Hepatic stellate cell (primary cell): ENCODE measurements around the gene ADCYAP1R1.

Experiments used
- DNase-seq: peaks from one replicate; pipeline ENCODE4 v3.0.0; 2011; ENCODE audit warnings: low spot score

Gene ADCYAP1R1

DNA sequence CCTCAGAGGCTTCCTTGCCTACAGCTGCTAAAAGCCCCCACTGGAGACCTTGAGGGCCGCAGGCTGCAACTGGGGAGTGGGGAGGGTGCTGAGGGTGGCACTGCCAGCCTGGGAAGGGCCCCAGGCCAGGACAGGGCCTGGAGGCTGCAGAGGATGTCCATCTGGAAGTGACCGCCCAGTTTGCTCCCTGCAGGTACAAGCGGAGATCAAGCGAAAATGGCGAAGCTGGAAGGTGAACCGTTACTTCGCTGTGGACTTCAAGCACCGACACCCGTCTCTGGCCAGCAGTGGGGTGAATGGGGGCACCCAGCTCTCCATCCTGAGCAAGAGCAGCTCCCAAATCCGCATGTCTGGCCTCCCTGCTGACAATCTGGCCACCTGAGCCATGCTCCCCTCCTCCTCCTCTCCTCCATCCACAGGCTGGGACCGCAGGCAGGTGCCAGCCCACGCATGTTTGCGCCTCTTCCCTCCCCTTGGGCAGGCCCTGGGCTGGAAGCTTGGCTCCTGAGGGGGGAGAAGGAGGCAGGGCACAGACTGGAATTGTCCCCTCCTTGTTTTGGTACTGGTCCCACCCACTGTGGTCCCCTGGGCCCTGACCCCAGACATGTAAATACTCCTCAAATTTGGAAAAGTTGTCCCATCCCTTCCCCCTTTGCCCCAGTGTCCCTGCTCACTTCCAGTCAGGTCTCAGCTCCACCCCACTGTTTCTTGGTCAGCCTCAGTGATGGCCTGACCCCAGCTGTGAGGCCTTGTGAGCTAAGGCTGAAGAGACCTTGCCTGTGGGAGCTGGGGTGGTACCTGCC lies 54.4 kb downstream of the ADCYAP1R1 start:
- no peak for DNase-seq

DNA sequence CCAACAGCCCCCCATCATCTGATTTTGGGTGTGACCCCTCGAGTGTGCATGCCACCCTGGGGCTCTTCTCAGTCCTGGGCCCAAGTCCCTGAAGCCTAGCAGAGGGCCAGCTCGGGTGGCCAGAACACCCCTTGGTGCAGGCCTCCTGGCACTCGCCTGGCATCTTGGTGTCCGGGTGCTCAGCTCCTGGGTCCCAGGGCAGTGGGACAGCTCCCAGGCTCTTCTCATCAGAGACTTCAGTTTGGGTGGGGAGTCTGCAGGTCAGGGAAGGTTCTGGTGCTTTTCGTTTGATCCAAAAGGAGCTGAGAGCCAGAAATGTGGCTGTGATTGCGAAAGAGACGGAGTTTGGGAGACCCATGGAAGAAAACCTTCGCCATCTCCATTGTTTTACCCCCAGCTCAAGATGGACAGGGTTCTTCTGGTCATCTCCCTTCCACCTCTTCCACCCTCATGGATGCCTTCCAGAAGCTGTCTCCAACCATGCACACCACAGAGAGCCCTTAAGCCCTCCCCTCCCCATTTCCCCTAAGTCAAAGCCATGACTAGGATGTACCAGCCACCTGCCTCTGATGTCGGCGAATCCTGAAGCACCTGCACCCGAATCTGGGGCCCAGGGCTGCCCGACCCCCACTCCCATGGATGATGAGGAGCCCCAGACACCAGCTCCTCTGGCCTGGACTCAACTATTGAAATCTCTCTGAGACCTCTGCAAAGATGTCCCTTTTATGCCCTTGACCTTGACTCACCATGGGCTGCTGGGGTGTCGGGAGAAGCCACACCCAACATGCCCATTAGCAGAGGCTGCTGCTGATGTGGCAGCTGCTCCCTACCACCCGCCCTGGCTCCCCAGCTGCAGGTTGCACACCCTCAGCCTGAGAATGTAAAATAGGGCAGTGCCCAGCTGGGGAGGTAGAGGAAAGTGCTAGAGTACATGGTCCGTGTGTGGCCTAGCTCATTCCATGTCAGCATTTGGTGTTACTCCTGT lies 55.3 kb downstream of the ADCYAP1R1 start:
- no peak for DNase-seq

DNA sequence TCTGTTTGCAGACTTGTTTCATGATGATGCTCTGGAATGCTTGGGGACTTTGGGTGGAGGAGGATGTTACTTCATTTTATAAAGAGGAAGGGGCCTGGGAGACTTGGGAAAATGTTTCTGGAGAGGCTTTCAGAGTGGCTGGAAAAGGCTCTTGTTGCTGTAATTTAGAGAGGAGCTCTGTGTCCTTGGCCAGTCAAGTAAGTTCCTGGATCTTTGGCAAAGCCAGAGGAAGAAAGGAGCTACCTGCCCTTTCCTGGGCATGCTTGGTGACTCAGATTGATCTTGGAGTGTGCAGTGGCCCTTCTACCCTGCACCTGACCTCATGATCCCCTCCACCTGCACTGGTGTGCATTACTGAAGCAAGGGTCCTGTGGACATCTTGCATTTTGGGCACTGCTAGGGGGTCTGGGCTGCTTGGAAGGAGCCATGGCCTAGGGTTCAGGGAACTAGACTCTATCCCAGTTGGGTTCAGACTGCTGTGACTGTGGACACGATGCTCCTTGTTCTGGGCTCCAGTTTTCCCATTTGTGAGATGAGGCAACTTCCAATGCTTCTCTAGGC lies 56.1 kb downstream of the ADCYAP1R1 start:
- DNase-seq = no peak

DNA sequence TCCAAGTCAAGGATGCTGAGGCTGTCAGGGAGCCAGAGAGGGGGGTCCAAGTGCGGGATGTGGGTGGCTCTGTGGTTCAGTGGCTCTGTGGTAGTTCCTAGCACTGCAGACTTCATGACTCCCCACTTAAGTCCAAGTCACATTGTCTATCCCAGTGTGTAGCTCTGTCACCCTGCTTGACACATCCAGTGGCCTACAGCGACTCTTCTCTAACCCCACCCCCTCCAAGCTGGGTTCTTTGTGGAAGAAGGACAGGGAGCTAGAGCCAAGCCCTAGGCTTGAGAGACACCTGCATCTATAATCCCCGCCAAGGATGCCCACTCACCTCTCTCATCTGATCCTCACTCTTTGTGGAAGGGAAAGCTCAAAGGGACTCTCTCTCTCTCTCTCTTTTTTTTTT lies 57.6 kb downstream of the ADCYAP1R1 start:
- DNase-seq = no peak

DNA sequence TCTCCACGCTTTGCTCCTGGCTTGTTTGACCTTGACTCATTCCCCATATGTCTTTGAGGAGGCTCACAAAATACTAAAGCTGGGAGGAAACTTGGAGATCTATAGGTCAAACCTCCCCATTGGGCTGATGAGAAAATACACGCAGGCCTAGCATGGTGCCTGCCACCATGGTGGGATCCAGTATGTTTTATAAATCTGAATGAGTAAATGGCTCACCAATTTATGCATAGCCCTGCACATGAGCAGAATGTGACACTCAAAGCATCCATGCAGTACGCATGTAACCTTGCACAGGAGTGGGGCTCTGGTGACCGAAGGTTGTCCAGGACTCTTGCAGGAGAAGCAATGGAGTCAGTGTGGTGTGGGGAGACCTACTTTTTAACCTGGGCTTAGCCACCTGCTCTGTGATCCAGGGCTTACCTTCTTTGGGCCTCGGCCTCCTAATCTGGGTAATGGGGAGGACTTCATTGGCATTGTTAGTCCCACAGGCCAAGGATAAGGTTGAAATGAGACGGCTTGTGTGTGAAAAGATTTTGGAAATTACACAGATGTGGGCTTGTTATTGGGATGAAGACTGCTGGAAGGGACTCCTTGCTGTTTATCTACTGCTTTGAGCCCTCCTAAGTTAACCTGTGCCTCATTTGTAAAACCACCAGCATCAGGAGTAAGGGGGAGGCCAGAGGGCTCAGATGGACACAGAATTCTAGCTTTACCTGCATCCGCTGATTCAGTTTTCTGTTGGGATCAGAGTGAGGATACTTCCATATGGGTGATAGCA lies 58.4 kb downstream of the ADCYAP1R1 start:
- DNase-seq = no peak

DNA sequence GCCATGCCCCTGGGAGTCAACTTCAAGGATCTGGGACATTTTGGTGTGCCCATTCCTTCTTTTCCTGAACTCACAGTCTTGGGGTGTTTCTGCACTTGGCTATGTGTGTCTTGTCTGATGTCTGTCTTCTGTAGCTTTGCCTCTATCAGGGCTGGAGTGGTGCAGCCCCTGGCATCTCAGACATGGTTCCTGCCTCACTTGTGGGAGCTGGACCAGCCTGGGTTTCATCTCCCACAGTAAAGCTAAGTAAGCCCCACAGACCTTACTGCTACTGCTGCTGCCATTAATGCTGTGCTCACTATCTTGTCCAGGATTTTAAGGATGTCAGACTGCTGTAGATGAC lies 59.0 kb downstream of the ADCYAP1R1 start:
- DNase-seq = no peak

DNA sequence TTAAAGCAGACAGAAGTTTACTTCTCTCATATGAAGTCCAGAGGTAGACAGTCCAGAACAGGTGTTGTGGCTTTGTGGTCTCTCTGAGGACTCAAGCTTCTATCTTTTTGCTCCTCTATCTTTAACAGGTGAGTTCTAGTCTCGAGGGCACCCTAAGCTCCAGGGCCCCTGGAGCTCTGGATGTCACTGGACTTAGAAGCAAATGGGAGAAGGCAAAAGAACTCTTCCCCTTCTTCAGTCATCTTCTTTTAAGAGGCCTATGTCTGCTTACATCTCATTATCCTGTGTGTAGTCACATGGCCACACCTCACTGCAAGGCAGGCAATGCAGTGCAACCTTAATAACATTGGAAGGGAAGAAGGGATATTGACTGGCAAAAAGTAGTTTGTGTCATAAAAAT lies 61.6 kb downstream of the ADCYAP1R1 start:
- no peak for DNase-seq

DNA sequence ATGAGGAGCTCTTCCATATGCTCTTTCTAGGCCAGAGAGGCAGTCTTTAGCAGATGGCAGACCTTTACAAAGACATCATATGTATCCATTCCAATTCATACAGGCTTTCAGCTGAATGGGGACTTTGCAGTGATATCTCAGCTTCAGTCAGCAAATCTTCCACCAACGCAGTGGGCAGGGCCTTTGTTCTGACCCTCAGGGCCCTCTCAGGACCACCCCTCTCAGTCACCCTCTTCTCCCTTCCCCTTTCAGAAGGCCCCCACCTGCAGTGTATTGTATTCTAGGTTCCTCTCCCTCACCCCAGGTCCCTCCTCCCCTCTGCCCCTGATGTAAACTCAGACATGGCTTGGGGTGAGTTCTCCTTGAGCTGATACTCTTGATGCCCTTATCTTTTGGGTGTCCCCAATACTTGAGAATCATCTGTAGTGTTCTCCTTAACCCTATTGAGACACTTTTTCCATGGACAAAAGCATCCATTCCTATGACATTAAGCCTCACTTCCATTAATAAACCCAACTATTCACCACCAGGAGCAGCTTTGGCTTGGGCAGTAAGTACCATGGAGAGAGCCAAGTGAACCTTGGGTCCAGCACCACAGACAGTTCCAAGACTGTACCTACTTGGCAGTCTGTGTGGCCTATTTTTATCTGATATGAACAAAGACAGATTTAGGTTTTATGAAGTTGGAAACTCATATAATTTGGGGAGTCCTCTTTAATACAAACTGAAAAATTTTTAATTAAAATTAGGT lies 62.7 kb downstream of the ADCYAP1R1 start:
- no peak for DNase-seq

DNA sequence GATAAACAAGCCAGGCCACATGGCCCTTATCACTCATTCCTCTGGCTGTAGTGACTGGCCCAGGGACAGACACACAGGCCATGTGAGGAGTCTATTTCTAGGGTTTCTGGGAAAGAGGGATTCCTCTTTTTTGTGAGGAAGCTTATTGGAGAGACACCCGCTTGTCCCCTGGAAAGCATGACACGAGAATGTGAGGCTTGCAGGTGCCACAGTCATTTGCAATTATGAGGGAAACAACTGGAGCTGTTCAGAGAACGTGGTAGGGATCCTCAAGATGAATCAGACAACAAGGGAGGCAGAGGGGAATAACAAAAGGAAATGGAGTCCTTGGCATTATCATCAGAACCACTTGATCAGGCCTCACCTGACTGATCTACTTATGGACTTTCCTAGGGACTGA lies 64.5 kb downstream of the ADCYAP1R1 start:
- no peak for DNase-seq

DNA sequence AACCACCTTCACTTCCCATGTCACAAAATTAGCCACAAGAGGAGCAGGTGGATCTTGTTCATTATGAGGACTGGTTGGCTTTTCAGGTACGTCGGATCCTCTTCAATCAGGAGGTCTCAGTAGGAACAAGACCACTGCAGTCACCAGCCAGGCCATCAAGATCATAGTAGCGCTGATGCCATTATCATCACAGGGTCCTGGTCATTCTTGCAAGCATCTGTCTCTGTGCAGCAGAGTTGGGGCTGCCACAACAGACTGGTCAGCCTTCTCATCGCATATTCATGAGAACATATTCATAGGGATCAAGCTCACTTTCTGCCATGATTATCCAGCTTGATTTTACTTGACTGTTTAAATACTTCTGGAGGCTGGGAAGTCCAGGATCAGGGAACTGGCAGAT lies 67.1 kb downstream of the ADCYAP1R1 start:
- DNase-seq = no peak

DNA sequence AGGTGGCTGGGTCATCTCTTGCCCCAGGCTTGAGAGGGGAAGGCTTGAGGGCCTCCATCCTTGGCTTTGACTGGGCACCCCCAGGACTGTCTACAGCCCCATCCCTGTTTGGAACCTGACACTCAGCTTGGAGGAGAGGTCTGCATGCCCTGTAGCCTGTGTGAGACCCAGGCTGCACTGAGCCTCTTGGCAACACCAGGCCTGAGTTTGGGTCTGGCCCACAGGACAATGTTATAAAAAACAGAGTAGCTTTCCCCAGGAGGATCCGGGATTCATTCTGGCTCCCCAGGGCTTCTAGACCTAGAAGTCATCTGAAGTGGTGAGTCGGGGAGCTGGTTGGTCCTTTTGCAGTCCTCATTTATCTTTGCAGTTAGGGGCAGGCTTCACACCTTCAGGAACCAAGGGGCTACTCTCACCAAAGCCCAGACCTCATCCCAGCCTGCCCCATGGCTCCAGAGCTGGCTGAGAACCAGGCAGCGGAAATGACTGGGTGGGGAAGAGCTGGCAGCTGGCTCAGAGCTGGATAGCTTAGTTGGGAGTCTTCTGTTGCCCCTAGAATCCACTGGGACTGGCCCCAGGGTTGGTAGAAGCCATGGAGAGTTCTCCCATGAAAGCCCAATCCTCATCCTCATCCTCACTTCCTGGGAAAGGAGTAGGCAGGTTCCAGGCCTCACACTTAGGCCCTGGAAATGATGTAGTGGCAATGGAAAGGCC lies 68.8 kb downstream of the ADCYAP1R1 start:
- no peak for DNase-seq

DNA sequence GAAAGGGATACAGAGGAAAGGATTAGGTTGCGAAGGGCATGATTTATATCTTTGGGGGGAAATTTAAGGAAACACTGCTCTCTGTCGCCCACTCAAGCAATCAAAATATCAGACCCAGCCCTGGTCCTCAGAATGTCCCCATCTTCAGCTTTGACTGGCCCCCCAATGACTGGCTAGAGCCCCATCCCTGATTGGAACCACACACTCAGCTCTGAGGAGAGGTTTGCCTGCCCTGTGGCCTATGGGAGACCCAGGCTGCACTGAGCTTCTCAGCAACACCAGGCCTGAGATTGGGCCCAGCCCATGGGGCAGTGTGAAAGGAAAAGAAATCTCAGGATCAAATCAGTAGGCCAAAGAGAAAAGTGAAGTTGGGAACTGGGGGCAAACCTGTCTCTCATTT lies 69.5 kb downstream of the ADCYAP1R1 start:
- no peak for DNase-seq

DNA sequence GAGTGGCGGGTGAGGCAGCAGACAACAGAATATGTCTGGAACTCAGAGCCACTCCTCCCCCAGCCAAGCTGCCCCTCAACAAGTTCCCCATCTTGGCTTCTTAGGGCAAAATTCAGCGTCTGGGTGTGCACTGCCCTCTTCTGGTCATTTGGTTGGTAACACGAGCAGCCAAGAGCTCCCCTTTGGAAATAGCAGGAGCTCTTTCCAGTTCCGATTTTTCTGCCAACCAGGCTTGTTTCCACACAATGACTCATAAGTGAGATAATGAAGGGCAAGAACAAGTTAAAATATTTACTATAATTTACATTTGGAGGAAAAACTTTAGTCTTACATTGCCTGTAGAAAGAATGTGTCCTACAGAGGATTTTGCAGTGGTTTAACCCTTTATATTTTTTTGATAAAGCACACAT lies 70.5 kb downstream of the ADCYAP1R1 start:
- DNase-seq = peak; percentile 62

DNA sequence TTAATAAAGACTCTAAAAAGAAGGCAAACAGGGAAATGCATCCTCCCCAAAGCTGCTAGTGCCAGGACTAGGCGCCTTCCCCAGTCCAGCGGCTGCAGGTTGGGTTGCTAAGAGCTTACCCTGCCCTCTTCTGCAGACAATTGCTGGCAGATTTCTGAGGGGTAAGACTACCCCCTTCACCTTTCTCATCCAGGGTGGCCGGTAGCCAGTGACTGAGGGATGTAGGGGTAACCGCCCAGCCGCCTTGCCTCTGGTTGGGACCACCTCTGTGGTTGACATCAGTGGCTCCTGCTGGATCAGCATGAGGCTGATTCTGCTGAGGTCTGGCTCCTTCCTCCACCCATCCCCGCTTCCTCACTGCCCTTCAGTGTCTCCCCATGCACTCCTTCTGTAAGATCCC lies 71.2 kb downstream of the ADCYAP1R1 start:
- no peak for DNase-seq

DNA sequence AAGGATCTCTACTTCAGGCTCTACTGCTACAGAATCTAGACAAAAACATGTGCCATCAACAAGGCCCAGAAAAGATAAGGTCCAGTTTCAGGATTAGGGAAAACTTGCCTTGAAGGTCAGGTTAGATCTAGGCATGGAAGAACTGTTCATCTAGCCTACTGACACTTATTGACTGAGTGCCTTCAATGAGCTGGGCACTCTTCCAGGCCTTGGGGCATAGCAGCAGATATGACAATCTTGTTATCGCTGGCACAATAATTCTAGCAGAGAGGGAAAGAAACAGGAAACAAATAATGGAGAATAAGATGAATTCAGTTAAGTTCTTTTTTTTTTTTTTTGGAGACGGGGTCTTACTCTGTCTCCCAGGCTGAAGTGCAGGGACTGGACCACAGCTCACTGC lies 71.6 kb downstream of the ADCYAP1R1 start:
- DNase-seq = no peak

DNA sequence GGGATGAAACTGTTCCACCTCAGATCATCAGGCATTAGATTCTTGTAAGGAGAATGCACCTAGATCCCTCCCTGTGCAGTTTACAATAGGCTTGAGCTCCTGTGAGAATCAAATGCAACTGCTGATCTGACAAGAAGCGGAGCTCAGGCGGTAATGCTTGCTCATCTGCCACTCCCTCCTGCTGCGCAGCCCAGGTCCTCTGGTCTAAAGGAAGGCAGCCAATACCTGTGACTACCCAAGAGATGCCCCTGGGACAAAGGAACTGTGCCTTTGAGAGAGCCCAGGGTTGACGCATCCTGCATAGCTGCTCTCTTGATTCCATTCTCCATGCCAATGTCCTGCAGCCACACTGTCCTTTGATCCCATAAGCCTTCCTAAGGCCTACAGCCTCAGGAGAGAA lies 73.1 kb downstream of the ADCYAP1R1 start:
- no peak for DNase-seq

DNA sequence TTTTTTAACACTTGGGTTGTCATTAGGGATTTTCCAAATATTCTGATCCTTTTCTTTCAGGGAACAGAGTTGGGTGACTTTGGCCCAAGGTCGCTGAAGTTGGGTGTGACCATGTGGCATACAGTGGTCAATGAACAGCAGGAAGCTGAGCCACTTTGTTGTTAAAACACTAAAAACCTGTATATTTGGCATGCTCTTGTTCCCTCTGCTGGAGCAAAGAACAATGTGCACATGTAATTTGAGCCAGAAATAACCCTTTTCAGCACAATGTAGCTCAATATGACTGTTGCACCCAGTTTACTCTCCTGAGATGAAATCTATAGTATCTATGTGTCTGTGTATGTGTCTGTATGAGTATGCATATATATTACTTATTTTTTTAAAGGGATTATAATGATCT lies 74.9 kb downstream of the ADCYAP1R1 start:
- DNase-seq = no peak

DNA sequence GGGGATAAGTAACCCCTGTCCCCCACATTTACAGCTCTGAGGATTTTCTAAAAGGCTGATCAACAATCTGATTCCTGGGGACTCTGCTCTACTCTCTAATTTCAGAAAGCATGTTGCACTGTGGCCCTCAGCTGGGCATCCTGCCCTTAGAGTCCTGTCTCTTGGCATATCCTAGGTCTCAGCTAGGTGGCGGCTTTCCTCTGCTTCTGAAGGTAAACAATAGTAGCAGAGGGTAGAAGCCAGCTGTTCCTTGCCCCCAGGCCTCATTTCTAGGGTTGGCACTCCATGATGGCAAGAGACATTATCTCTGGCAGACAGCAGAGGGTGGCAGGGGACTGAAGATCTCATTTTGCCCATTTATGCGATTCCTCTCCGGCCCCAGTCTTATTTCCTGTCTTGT lies 77.0 kb downstream of the ADCYAP1R1 start:
- DNase-seq = no peak

DNA sequence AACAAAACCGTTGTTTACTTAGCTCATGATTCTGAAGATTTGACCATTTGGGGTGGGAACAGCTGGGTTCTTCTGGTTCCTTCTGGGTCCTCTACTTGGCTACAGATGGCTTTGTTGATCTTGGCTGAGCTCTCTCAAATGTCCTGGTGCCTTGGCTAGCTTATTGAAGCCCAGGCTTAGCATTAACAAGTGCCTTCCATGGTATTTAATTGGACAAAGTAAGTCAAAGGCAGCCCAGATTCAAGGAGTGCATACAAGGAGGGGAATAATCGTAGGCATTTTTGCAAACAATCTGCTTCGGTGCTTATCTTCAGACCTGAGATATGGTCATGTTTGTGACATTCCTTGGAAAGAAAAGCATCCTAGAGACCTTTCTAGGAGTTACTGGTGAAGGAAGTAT lies 81.4 kb downstream of the ADCYAP1R1 start:
- no peak for DNase-seq

DNA sequence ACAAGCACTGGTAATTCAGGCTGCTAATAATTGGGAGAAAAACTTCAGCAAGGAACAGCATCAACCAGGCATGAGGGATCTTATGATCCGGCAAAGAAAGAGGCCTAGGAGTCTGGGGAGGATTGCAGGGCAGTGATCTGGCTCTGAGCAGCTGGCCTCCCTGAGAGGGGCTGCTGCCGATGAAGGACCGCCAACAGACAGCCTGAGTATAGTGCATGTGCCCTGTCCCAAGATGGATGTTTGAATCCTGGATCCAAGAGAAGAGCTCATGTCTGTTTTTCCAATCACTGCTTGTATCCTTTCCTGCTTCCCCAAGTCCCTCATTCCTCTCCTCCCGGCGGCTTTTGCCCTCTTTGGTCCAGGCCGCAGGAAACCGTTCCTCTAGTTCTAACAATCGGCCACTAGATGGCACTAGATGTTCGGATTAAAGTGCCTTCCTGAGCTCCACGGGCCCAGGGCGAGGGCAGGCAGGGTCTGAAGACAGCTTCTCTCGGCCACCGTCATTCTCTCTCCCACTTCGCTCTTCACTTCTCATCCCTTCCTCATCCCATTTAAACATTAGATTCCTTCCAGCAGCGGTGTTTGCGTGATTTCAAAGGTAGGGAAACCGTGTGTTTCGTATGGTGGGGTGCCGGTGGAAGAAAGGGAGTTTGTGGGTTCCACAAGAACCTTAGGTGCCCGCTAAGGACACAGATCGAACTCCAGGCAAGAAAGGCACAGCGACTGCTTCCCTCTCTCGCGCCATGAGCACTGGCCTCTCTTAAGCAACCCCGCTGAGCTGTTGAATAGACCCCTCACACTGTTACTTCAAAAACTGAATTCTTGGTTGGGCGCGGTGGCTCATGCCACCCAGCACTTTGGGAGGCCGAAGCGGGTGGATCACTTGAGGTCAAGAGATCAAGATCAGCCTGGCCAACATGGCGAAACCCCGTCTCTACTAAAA lies 82.4 kb downstream of the ADCYAP1R1 start:
- peak; percentile 62 for DNase-seq
